Stimulated activated CD4-positive, alpha-beta T cell treated with anti-CD3 and anti-CD28 coated beads, Interleukin-4, amount 100 ng/mL, for 1 hour (primary cell): ENCODE results near the gene DBF4.
A peak's percentile ranks its signal among the peaks of the same experiment; 100 is the strongest.
"Not testable (repeated sequence)": the region's sequence is repeated elsewhere in the genome, so short reads cannot be mapped to it uniquely, and the experiment has no call there.

Source experiments
- DNase-seq: peaks from one replicate; pipeline ENCODE4 v3.0.0-alpha.2; 2020

DBF4 gene

GRCh38 chr7:87876040-87876868, at the start of gene DBF4, which contains the start of gene SLC25A40:
DBF4 (plus strand) TSS chr7:87876493; CDS start chr7:87876733, 240 bp downstream.
SLC25A40 (minus strand) TSS chr7:87876360; CDS start chr7:87858727, 17,633 bp downstream.
- DNase-seq, result peak; percentile 96

GRCh38 chr7:87828383-87828782, 47.9 kb upstream of the DBF4 start:
- DNase-seq, result not testable (repeated sequence)

GRCh38 chr7:87831097-87831496, 45.2 kb upstream of the DBF4 start:
- no peak for DNase-seq

GRCh38 chr7:87833130-87833529, 43.2 kb upstream of the DBF4 start:
- no peak for DNase-seq

GRCh38 chr7:87837597-87837996, 38.7 kb upstream of the DBF4 start:
- DNase-seq, result no peak

GRCh38 chr7:87850836-87851593, 25.3 kb upstream of the DBF4 start:
- DNase-seq, result no peak

- no peak for DNase-seq
Observed at GRCh38 chr7:87852306-87852705, 24.0 kb upstream of the DBF4 start.

- DNase-seq, result no peak
Observed at GRCh38 chr7:87853237-87853864, 22.9 kb upstream of the DBF4 start.

- DNase-seq, result no peak
Observed at GRCh38 chr7:87858417-87859100, 17.7 kb upstream of the DBF4 start.

- DNase-seq, result no peak
Observed at GRCh38 chr7:87866089-87866488, 10.2 kb upstream of the DBF4 start.

- not testable (repeated sequence) for DNase-seq
Observed at GRCh38 chr7:87866533-87866932, 9.8 kb upstream of the DBF4 start.

GRCh38 chr7:87870471-87870870, 5.8 kb upstream of the DBF4 start:
- no peak for DNase-seq

GRCh38 chr7:87872346-87872745, 3.9 kb upstream of the DBF4 start:
- no peak for DNase-seq

- DNase-seq, result not testable (repeated sequence)
Observed at GRCh38 chr7:87873328-87873727, 3.0 kb upstream of the DBF4 start.

- DNase-seq, result no peak
Observed at GRCh38 chr7:87874066-87874465, 2.2 kb upstream of the DBF4 start.

- DNase-seq, result peak; percentile 11
Observed at GRCh38 chr7:87875151-87876039, 898 bp upstream of the DBF4 start.

GRCh38 chr7:87876869-87877234, 559 bp downstream of the DBF4 start:
- DNase-seq, result peak; percentile 52

- no peak for DNase-seq
Observed at GRCh38 chr7:87877366-87878040, 1.2 kb downstream of the DBF4 start.

GRCh38 chr7:87878208-87878735, 2.0 kb downstream of the DBF4 start:
- no peak for DNase-seq

- DNase-seq, result no peak
Observed at GRCh38 chr7:87882151-87882937, 6.1 kb downstream of the DBF4 start.
